Lung (tissue), 12 donors: Measurements from ENCODE around the gene ZNF787. TPM values are rescaled to one million over a fixed set of nuclear protein-coding genes. Genes with fewer than 3 reads are reported as not detected.
"Not testable (repeated sequence)": the region's sequence is repeated elsewhere in the genome, so short reads cannot be mapped to it uniquely, and the experiment has no call there.

Experiments
- ATAC-seq: fragments of 200-7000 bp; cut with Tn5 transposase; one replicate; pipeline ENCODE4 v1.9.1; 2020; ENCODE audit warnings: moderate number of reproducible peaks; ENCODE audit not compliant: insufficient read depth, low FRiP score
- DNase-seq, 3 donors: peaks; one replicate each; pipeline ENCODE4 v3.0.0-alpha.2; 2013 to 2017
- H3K27ac ChIP-seq, 2 donors: one replicate each; pipeline ENCODE4 v1.5.1; 2013; ENCODE audit warnings: mild to moderate bottlenecking in 2 of 2, moderate library complexity in 2 of 2, control low read depth in 1 of 2, inconsistent platforms in 1 of 2, low read depth in 1 of 2, low read length in 1 of 2
- H3K27me3 ChIP-seq, 3 donors: one replicate each; pipeline ENCODE4 v1.5.1; 2013; ENCODE audit warnings: low read length in 2 of 3; ENCODE audit not compliant: control insufficient read depth in 3 of 3, insufficient read depth in 3 of 3
- H3K36me3 ChIP-seq, 4 donors: one replicate each; pipeline ENCODE4 v1.5.1; 2013; ENCODE audit warnings: low read length in 4 of 4, mild to moderate bottlenecking in 1 of 4, moderate library complexity in 1 of 4; ENCODE audit not compliant: control insufficient read depth in 4 of 4, insufficient read depth in 4 of 4
- H3K4me1 ChIP-seq, 5 donors: one replicate each; pipeline ENCODE4 v1.5.1; 2013; ENCODE audit warnings: low read length in 5 of 5, mild to moderate bottlenecking in 2 of 5, moderate library complexity in 1 of 5; ENCODE audit not compliant: control insufficient read depth in 5 of 5, insufficient read depth in 5 of 5
- H3K4me3 ChIP-seq: one replicate; pipeline ENCODE4 v1.5.1; 2013; ENCODE audit warnings: mild to moderate bottlenecking, control low read depth, moderate library complexity
- H3K9ac ChIP-seq, 2 donors: one replicate each; pipeline ENCODE4 v1.5.1; 2013; ENCODE audit warnings: low read length in 2 of 2, control low read depth in 1 of 2; ENCODE audit not compliant: insufficient read depth in 1 of 2
- H3K9me3 ChIP-seq, 4 donors: one replicate each; pipeline ENCODE4 v1.5.1; 2013; ENCODE audit warnings: low read length in 3 of 4, mild to moderate bottlenecking in 1 of 4, moderate library complexity in 1 of 4; ENCODE audit not compliant: control insufficient read depth in 4 of 4, insufficient read depth in 3 of 4
- WGBS, 2 donors: extraction: QIAGEN DNeasy Blood & Tissue Kit; methylation state at CpG; one replicate each; pipeline ENCODE4 v1.1.7; 2013; 5-methylcytosine and 5-hydroxymethylcytosine counted together
- polyA plus RNA-seq, 2 donors: library from polyadenylated mRNA; stranded (reverse); fragments of 200-250 nt; gene quantifications; one replicate each; pipeline ENCODE4 v1.2.1, GENCODE V29; 2013
- total RNA-seq, 2 donors: library from RNA; depleted of rRNA in 1 of 2; stranded (reverse); fragments of >200 nt in 1 of 2; gene quantifications; one replicate each; pipeline ENCODE4 v1.2.1, GENCODE V29; 2014 to 2021
- TF ChIP-seq, protein P1 (sequence below): IDR thresholded peaks from 2 replicates; pipeline ENCODE4 v1.5.1; 2012; ENCODE audit warnings: mild to moderate bottlenecking; ENCODE audit errors: control extremely low read depth, extremely low read depth
- donor health status: control.
- donor health status: control.
- donor health status: Bipolar disorder and iron deficiency.
- donor health status: healthy.
- donor health status: DM: yes; HTN: yes; CAD: no.

ZNF787 gene
- total and polyA plus RNA-seq, 4 donors: 27.5 to 44.7 (median 32.2) TPM

- Histone ChIP-seq H3K4me3 (no peak overlapping the region), H3K27me3 (no peaks in the 10 kb centered on the region), H3K4me1 (peaks cover 0 to 7% (median 0%) of the 10 kb centered on the region in 5 donors), H3K9me3 (peaks cover 0 to 3% (median 0%) of the 10 kb centered on the region in 4 donors), H3K27ac (no peak overlapping the region), H3K36me3 (peaks cover 0 to 22% (median 4%) of the 10 kb centered on the region in 4 donors), H3K9ac (no peak overlapping the region)
- DNase-seq (no peak), ATAC-seq (no peak)
- 95 to 98% methylated on average over 5 of the region's 5 CpGs for WGBS, 2 donors
- TF ChIP-seq, protein P1, sequence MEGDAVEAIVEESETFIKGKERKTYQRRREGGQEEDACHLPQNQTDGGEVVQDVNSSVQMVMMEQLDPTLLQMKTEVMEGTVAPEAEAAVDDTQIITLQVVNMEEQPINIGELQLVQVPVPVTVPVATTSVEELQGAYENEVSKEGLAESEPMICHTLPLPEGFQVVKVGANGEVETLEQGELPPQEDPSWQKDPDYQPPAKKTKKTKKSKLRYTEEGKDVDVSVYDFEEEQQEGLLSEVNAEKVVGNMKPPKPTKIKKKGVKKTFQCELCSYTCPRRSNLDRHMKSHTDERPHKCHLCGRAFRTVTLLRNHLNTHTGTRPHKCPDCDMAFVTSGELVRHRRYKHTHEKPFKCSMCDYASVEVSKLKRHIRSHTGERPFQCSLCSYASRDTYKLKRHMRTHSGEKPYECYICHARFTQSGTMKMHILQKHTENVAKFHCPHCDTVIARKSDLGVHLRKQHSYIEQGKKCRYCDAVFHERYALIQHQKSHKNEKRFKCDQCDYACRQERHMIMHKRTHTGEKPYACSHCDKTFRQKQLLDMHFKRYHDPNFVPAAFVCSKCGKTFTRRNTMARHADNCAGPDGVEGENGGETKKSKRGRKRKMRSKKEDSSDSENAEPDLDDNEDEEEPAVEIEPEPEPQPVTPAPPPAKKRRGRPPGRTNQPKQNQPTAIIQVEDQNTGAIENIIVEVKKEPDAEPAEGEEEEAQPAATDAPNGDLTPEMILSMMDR: no peak
Measured at GRCh38 chr19:56149656-56150038, 28.6 kb upstream of the ZNF787 start.

- DNase-seq, H3K4me3 ChIP-seq, H3K9me3 ChIP-seq, H3K4me1 ChIP-seq, H3K9ac ChIP-seq, ATAC-seq, H3K27me3 ChIP-seq, H3K27ac ChIP-seq: not testable (repeated sequence)
- peaks cover 0 to 21% (median 4%) of the 10 kb centered on the region in 4 donors for H3K36me3 ChIP-seq
- 94 to 95% methylated on average over 12 of the region's 12 CpGs for WGBS, 2 donors
Measured at GRCh38 chr19:56148955-56149655, 28.0 kb upstream of the ZNF787 start.

DNA sequence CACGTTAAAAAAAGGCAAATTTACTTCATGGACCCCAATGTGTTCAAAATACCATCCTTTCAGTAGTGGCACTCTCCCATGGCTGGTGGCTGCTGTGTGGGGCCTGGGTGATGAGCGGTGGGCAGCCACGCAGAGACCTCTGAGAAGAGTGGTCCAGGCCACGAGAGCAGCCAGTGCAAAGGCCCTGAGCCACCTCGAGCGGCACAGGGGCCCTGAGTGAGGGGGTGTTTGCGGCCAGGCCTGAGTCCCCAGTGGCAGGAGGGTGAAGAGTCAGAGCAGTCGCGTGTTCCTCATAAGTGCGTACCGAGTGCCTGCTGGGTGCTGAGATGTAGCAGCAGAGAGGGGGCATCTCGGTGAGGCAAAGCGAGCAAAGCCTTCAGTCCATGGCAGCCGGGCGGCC lies 27.0 kb upstream of the ZNF787 start:
- peaks cover 0 to 7% (median 3%) of the 10 kb centered on the region in 5 donors for H3K4me1 ChIP-seq
- peaks cover 0 to 19% (median 4%) of the 10 kb centered on the region in 4 donors for H3K36me3 ChIP-seq
- no peaks in the 10 kb centered on the region for H3K27me3 ChIP-seq
- no peak overlapping the region for H3K9ac ChIP-seq
- TF ChIP-seq, protein P1: no peak
- 91 to 93% methylated on average over 13 to 15 of the region's 15 CpGs for WGBS, 2 donors
- DNase-seq: no peak
- no peak for ATAC-seq
- H3K27ac ChIP-seq: no peak overlapping the region
- peaks cover 0 to 3% (median 0%) of the 10 kb centered on the region in 4 donors for H3K9me3 ChIP-seq
- no peak overlapping the region for H3K4me3 ChIP-seq

DNA sequence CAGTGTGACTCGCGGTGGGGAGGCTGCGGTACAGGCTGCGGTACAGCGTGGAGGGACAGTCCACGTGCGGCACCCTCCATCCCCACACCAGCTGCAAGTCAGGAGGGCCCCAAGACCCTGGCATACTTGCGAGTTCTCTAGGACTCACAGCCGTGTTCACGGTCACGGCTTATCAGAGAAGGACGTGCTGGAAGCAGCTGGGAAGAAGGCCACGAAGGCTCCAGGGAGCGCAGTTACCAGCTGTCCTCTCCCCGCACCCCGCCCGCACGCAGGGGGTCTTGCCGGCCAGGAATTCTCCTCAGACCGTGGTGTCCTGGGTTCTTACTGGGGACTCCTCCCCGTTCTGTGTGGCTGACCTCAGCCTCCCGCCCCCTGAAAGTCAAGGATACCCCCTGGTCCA lies 26.2 kb upstream of the ZNF787 start:
- Histone ChIP-seq H3K4me3 (no peak overlapping the region), H3K27ac (no peak overlapping the region), H3K9ac (no peak overlapping the region), H3K4me1 (peaks cover 0 to 11% (median 7%) of the 10 kb centered on the region in 5 donors), H3K9me3 (peaks cover 0 to 3% (median 0%) of the 10 kb centered on the region in 4 donors), H3K27me3 (no peaks in the 10 kb centered on the region), H3K36me3 (peaks cover 0 to 19% (median 4%) of the 10 kb centered on the region in 4 donors)
- TF ChIP-seq, protein P1: no peak
- no peak for ATAC-seq
- WGBS, 2 donors: 95 to 98% methylated on average over 22 of the region's 22 CpGs
- no peak for DNase-seq
